Upper lobe of left lung (tissue), 4 donors: ENCODE measurements around the gene KAZN.

Experiments
- EP300 ChIP-seq, 4 donors: sonication (generic); formaldehyde crosslinking; IDR thresholded peaks; one replicate each; pipeline ENCODE4 v1.5.1; 2017; ENCODE audit warnings: antibody characterized with exemption in 4 of 4, control low read depth in 2 of 4
- POLR2A ChIP-seq, 4 donors: fragments of 450-650 bp; IDR thresholded peaks; one replicate each; pipeline ENCODE4 v1.5.1; 2016 to 2017; ENCODE audit warnings: antibody characterized with exemption in 4 of 4, mild to moderate bottlenecking in 2 of 4
- TF ChIP-seq, protein P1 (sequence below), 6 experiments: fragments of 450-650 bp in 4 of 6; fragments of 200-600 bp in 2 of 6; sonication (generic) in 2 of 6; IDR thresholded peaks; one replicate each; pipeline ENCODE4 v1.5.1; 2016 to 2019; ENCODE audit warnings: antibody characterized with exemption in 6 of 6

DNA sequence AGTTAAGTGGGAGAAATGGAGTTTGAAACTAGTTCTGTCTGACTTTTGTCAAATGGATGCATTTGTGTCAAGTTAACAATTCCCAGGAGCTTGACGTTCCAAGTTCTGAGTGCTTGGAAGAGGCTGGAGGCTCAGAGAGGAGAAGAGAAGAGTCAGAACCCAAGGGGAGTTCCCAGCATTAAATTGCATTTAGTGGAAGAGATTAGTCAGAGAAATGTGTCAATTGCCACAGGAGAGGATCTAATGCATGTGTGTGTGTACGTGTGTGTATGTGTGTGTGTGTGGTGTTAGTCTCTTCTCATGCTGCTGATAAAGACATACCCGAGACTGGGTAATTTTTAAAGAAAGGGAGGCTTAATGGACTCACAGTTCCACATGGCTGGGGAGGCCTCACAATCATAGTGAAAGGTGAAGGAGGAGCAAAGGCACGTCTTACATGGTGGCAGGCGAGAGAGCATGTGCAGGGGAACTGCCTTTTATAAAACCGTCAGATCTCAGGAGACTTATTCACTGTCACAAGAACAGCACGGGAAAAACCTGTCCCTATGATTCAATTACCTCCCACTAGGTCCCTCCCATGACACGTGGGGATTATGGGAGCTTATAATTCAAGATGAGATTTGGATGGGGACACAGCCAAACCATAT is 453.5 kb downstream of the KAZN start:
- TF ChIP-seq, protein P1, sequence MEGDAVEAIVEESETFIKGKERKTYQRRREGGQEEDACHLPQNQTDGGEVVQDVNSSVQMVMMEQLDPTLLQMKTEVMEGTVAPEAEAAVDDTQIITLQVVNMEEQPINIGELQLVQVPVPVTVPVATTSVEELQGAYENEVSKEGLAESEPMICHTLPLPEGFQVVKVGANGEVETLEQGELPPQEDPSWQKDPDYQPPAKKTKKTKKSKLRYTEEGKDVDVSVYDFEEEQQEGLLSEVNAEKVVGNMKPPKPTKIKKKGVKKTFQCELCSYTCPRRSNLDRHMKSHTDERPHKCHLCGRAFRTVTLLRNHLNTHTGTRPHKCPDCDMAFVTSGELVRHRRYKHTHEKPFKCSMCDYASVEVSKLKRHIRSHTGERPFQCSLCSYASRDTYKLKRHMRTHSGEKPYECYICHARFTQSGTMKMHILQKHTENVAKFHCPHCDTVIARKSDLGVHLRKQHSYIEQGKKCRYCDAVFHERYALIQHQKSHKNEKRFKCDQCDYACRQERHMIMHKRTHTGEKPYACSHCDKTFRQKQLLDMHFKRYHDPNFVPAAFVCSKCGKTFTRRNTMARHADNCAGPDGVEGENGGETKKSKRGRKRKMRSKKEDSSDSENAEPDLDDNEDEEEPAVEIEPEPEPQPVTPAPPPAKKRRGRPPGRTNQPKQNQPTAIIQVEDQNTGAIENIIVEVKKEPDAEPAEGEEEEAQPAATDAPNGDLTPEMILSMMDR (IDR thresholded peaks at IDR 0.05) = no peak
- TF ChIP-seq POLR2A (IDR thresholded peaks at IDR 0.05) = no peak
- no peak for TF ChIP-seq EP300 (IDR thresholded peaks at IDR 0.05)
